HAP-1 (cell line): ENCODE results near the gene TYMP.

Experiments used
- DNase-seq, 2 experiments: peaks; one replicate each; pipeline ENCODE4 v3.0.0-alpha.2; 2016 to 2020; ENCODE audit warnings: low spot score in 2 of 2
- H3K27me3 ChIP-seq: fragments of 250-450 bp; sonication (Bioruptor Pico); 2 replicates; pipeline ENCODE4 v1.5.1; 2020; ENCODE audit warnings: low read depth, mild to moderate bottlenecking, moderate library complexity
- H3K36me3 ChIP-seq: fragments of 250-450 bp; sonication (Bioruptor Pico); replicated peaks from 2 replicates; pipeline ENCODE4 v1.5.1; 2020; ENCODE audit warnings: mild to moderate bottlenecking
- H3K4me1 ChIP-seq: fragments of 250-450 bp; sonication (Bioruptor Pico); 2 replicates; pipeline ENCODE4 v1.5.1; 2020; ENCODE audit warnings: mild to moderate bottlenecking
- H3K4me3 ChIP-seq: fragments of 250-450 bp; sonication (Bioruptor Pico); 2 replicates; pipeline ENCODE4 v1.5.1; 2020; ENCODE audit warnings: mild to moderate bottlenecking, moderate library complexity
- H3K9me3 ChIP-seq: fragments of 250-450 bp; sonication (Bioruptor Pico); 2 replicates; pipeline ENCODE4 v1.5.1; 2020; ENCODE audit warnings: mild to moderate bottlenecking, moderate library complexity
- in situ Hi-C: fragments of 300-500 bp; cut with MboI; formaldehyde crosslinking; loops from 3 replicates; pipeline ENCODE4 v1.14.3; 2020; ENCODE audit warnings: low sequenced_read_pairs, inconsistent platforms, mixed read lengths

The TYMP gene

DNA sequence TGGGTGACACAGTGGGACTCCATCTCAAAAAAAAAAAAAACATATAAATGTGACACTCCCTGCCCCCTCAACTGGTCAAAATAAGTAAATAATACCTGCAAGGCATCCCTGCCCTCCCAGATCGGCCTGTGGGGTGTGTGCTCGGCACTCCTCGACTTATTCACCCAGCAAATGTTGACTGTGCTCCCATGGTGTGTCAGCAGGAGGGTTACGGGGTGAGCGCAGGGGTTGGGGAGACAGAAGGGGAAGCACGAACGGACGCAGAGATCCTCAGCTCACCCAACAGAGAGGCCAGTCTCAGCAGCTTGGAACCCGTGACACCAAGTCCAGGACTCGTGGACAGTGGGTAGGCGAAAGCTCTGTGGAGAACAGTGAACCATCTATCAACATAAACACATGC is 50.1 kb downstream of the TYMP start:
- H3K27me3 ChIP-seq, result no peaks in the 10 kb centered on the region
- no peaks in the 10 kb centered on the region; the same call in 1 of the 2 replicates for H3K36me3 ChIP-seq
- H3K9me3 ChIP-seq, result no peaks in the 10 kb centered on the region
- no peak for DNase-seq
- no peak overlapping the region for H3K4me3 ChIP-seq
- H3K4me1 ChIP-seq, result peaks cover 4% of the 10 kb centered on the region
- in situ Hi-C loops, result no loop called here

DNA sequence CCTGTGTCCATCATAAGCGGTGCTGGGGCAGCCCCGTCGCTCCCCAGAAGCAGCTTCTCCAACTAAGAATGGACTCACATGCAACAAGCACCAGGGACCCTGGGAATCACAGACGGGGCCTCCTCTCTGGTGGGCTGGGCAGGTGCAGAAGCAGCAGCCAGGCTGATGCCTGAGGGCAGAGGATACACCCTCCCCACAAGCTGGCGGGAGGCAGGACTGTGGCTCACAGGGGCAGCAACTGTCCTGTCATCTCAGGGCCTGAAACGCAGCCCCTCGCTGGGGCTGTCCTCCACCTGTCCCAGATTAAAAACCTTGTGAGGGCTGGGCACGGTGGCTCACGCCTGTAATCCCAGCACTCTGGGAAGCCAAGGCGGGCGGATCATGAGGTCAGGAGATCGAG is 51.9 kb downstream of the TYMP start:
- no peak for DNase-seq

DNA sequence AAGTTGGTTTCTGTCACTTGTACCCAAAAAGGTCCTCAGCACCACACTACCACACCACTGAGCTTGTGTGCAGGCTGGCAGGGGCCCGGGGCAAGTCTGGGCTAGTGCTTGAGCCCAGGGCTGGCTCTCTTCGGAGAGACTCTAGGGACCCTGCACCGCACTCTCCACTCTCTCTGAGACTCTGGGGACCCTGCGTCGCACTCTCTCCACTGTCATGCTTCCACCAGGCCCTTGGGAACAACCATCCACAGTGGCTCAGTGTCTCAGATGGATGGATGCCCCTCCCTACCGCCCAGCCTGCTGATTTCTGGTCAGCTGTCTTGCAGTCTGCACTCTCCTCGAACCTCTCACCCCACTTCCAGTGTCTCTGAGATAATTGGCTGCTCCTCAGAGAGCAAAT is 52.9 kb downstream of the TYMP start:
- Histone ChIP-seq H3K27me3 (no peaks in the 10 kb centered on the region), H3K9me3 (no peaks in the 10 kb centered on the region), H3K4me3 (no peak overlapping the region), H3K4me1 (peaks cover 12% of the 10 kb centered on the region), H3K36me3 (peaks cover 11% of the 10 kb centered on the region)
- DNase-seq, result no peak
- in situ Hi-C loops, result no loop called here

More for the DNA sequence above, 51.9 kb downstream of the TYMP start:
- in situ Hi-C loops, result no loop called here
- Histone ChIP-seq H3K9me3 (no peaks in the 10 kb centered on the region), H3K4me1 (peaks cover 12% of the 10 kb centered on the region), H3K36me3 (peaks cover 5% of the 10 kb centered on the region; the same call in 1 of the 2 replicates), H3K27me3 (no peaks in the 10 kb centered on the region), H3K4me3 (no peak overlapping the region)
